HepG2 (cell line): ENCODE data around the gene SFXN5. TPM values are rescaled to one million over a fixed set of nuclear protein-coding genes. Genes with fewer than 3 reads are reported as not detected.

Source experiments
- ATAC-seq: fragments of 200-7000 bp; cut with Tn5 transposase; 3 replicates; pipeline ENCODE4 v1.9.1; 2020; ENCODE audit warnings: mild to moderate bottlenecking, moderate library complexity
- BruUV-seq: library from RNA; stranded (reverse); fragments of 400-500 nt; replicated peaks from 2 replicates; lab custom pipeline; 2021; lab: Mats Ljungman, UMichigan
- CTCF ChIA-PET: fragments of 300-600 bp; formaldehyde crosslinking; extraction: SDS; loops from one replicate; lab custom pipeline; 2021; ENCODE audit warnings: low total read pairs, inconsistent platforms, low intra/inter-chr PET ratio; lab: Yijun Ruan, JAX
- POLR2A ChIA-PET: fragments of 350-600 bp; sonication (Branson Sonifier 250); formaldehyde crosslinking; loops from one replicate; lab custom pipeline; 2020; ENCODE audit warnings: antibody characterized with exemption, inconsistent platforms; lab: Yijun Ruan, JAX
- DNase-seq: peaks from one replicate; pipeline ENCODE4 v3.0.0-alpha.2; 2015; ENCODE audit warnings: low spot score
- FAIRE-seq: peaks from 3 replicates; lab custom pipeline; 2011; peaks lifted over from hg19 to GRCh38; lab: Jason Lieb, UNC
- H2AFZ ChIP-seq: one replicate; pipeline ENCODE4 v1.6.1; 2011; ENCODE audit warnings: low read length, inconsistent platforms
- H3K27ac ChIP-seq: fragments of 300-600 bp; 3 replicates; pipeline ENCODE4 v1.8.0; 2011; ENCODE audit warnings: mixed run types, mild to moderate bottlenecking, mixed read lengths, low read length, inconsistent platforms; ENCODE audit not compliant: insufficient read depth; ENCODE audit errors: extremely low read length
- H3K27me3 ChIP-seq, 2 experiments: fragments of 200-600 bp in 1 of 2; 2 replicates in 1 of 2; 3 replicates in 1 of 2; pipeline versions ENCODE4 v1.6.0 to v1.8.0; 2011; ENCODE audit warnings: low read length in 2 of 2, mild to moderate bottlenecking in 2 of 2, moderate library complexity in 2 of 2, inconsistent platforms in 1 of 2; ENCODE audit not compliant: insufficient read depth in 2 of 2, control insufficient read depth in 1 of 2
- H3K36me3 ChIP-seq, 2 experiments: fragments of 200-600 bp in 1 of 2; replicated peaks in 1 of 2; 2 replicates in 1 of 2; 3 replicates in 1 of 2; pipeline versions ENCODE4 v1.5.1 to v1.8.0; 2011; ENCODE audit warnings: low read length in 2 of 2, inconsistent platforms in 1 of 2; ENCODE audit not compliant: insufficient read depth in 2 of 2, control insufficient read depth in 1 of 2
- H3K4me1 ChIP-seq: 2 replicates; pipeline ENCODE4 v1.5.1; 2012; ENCODE audit warnings: low read length, inconsistent platforms; ENCODE audit not compliant: insufficient read depth
- H3K4me2 ChIP-seq: 2 replicates; pipeline ENCODE4 v1.6.0; 2011; ENCODE audit warnings: low read depth, low read length, inconsistent platforms
- H3K4me3 ChIP-seq, 3 experiments: fragments of 200-600 bp in 1 of 3; sonication (generic), shearing (Covaris generic) in 1 of 3; replicated peaks in 1 of 3; 2 replicates each; pipeline ENCODE4 v1.5.1; 2011 to 2016; ENCODE audit warnings: low read length in 3 of 3, inconsistent platforms in 2 of 3, low read depth in 2 of 3, mild to moderate bottlenecking in 2 of 3, control low read depth in 1 of 3, mixed read lengths in 1 of 3; ENCODE audit not compliant: insufficient read depth in 1 of 3
- H3K79me2 ChIP-seq: one replicate; pipeline ENCODE4 v1.6.1; 2011; ENCODE audit warnings: low read length, inconsistent platforms; ENCODE audit not compliant: insufficient read depth
- H3K9ac ChIP-seq: 2 replicates; pipeline ENCODE4 v1.6.0; 2011; ENCODE audit warnings: mild to moderate bottlenecking, low read depth, low read length, inconsistent platforms; ENCODE audit not compliant: insufficient read depth
- H3K9me3 ChIP-seq: 2 replicates; pipeline ENCODE4 v1.5.1; 2012; ENCODE audit warnings: mild to moderate bottlenecking, low read length
- H4K20me1 ChIP-seq: 2 replicates; pipeline ENCODE4 v1.6.0; 2011; ENCODE audit warnings: inconsistent platforms, mild to moderate bottlenecking, low read length, moderate library complexity; ENCODE audit not compliant: insufficient read depth
- AHR ChIP-seq: IDR thresholded peaks from 2 replicates; pipeline ENCODE4 v1.6.1; 2018; ENCODE audit warnings: missing genetic modification reagents, missing compliant biosample characterization
- HNF4A ChIP-seq: sonication (generic); formaldehyde crosslinking; IDR thresholded peaks from 2 replicates; pipeline ENCODE4 v1.4.0; 2020; ENCODE audit warnings: missing genetic modification reagents
- HOXA7 ChIP-seq: sonication (generic); formaldehyde crosslinking; IDR thresholded peaks from 2 replicates; pipeline ENCODE4 v1.8.1; 2022; ENCODE audit warnings: mild to moderate bottlenecking, missing genetic modification reagents, moderate library complexity
- RARA ChIP-seq: IDR thresholded peaks from 2 replicates; pipeline ENCODE4 v1.6.1; 2016; ENCODE audit warnings: missing genetic modification reagents, missing compliant biosample characterization
- RXRA ChIP-seq: sonication (generic); formaldehyde crosslinking; IDR thresholded peaks from 2 replicates; pipeline ENCODE4 v1.5.1; 2020; ENCODE audit warnings: missing genetic modification reagents
- ZBTB38 ChIP-seq: sonication (generic); formaldehyde crosslinking; IDR thresholded peaks from 2 replicates; pipeline ENCODE4 v1.5.1; 2020; ENCODE audit warnings: mild to moderate bottlenecking, missing genetic modification reagents
- ZNF263 ChIP-seq: sonication (generic); formaldehyde crosslinking; IDR thresholded peaks from 2 replicates; pipeline ENCODE4 v1.4.0; 2020; ENCODE audit warnings: missing genetic modification reagents
- ZNF546 ChIP-seq: sonication (generic); formaldehyde crosslinking; conservative IDR thresholded peaks from 2 replicates; pipeline ENCODE4 v1.8.1; 2023; ENCODE audit warnings: mild to moderate bottlenecking, missing genetic modification reagents
- WGBS: methylation state at CpG from one replicate; pipeline ENCODE4 v1.1.6; 2017; ENCODE audit warnings: low lambda C conversion rate; 5-methylcytosine and 5-hydroxymethylcytosine counted together
- in situ Hi-C: cut with HindIII; loops from 2 replicates; pipeline ENCODE4 v1.10.0; 2017; ENCODE audit warnings: low pct_unique_long_range_greater_than_20kb; ENCODE audit not compliant: extremely low pct_ligation_motif_present
- intact Hi-C: fragments of 100-400 bp; cut with micrococcal nuclease; formaldehyde crosslinking; loops from one replicate; pipeline ENCODE4 v1.10.0; 2022; ENCODE audit not compliant: unreplicated experiment
- polyA plus RNA-seq, 8 experiments: library from polyadenylated mRNA; depleted of rRNA in 3 of 8; stranded (reverse) in 7 of 8; unstranded in 1 of 8; fragments of >200 nt; fragmentation: Illumina TruSeq in 4 of 8; extraction: Trizol in 4 of 8; gene quantifications; 2 replicates each; pipeline versions ENCODE4 v1.2.1 to v1.2.3, GENCODE V29; 2011 to 2016; ENCODE audit warnings: low read depth in 4 of 8, missing spikeins in 1 of 8, mixed read lengths in 1 of 8; ENCODE audit not compliant: insufficient read depth in 1 of 8
- total RNA-seq, 5 experiments: library from RNA; depleted of rRNA; stranded (reverse); fragments of >200 nt; fragmentation: Illumina TruSeq; extraction: Trizol; gene quantifications; 2 replicates each; pipeline ENCODE4 v1.2.3, GENCODE V29; 2016; ENCODE audit warnings: low read depth in 1 of 5
- TF ChIP-seq, protein P1 (sequence below): sonication (generic); formaldehyde crosslinking; IDR thresholded peaks from 2 replicates; pipeline ENCODE4 v1.4.0; 2020; ENCODE audit warnings: missing genetic modification reagents
- TF ChIP-seq, protein P2 (sequence below): sonication (generic); formaldehyde crosslinking; IDR thresholded peaks from 2 replicates; pipeline ENCODE4 v1.5.1; 2020; ENCODE audit warnings: mild to moderate bottlenecking, missing genetic modification reagents, moderate library complexity
- TF ChIP-seq, protein P3 (sequence below): sonication (generic); formaldehyde crosslinking; IDR thresholded peaks from 2 replicates; pipeline ENCODE4 v1.9.0; 2021; ENCODE audit warnings: mild to moderate bottlenecking, missing genetic modification reagents

SFXN5 gene
- total and polyA plus RNA-seq, 2 of the 13 experiments (the other 11 are each of a cell fraction or from before 2014, with no cell fraction given), result 34.9 to 37.4 TPM

DNA sequence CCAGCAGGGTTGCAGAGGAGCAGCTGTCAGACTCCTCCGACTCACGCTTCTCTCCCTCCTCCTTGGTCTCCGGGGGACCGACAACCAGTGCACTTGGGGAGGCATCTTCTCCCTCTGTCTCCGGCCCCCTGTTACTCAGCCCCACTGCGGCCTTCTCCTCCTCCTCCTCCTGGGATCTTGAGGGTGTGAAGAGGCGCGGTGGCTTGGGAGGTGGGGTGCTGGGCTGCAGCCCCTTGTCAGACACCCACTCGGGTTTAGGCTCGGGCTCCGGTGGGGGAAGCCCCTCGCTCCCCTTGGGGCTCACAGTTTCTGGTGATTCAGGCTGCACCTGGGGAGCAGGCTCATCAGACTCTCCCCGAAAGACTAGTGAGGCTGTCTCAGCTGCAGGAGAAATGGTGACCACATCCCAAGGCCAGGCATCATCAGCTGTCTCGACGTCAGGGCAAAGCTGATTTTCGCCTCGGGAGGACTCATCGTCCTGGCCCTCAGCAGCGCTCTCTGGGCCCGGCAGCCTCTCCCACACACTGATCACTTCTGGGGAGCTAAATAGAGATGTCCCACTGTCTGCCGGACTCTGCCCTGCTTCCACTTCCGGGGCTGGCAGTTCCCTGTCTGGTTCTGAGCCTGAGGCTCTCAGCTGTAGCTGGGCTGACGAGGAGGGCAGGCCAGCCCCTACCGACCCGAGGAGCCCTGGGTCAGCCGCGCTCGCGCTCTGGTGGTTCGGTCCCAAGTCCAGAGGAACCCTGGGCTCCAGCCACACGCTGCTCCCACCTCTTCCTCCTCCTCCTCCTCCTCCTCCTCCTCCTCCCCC, 9.0 kb upstream of the SFXN5 start:
- DNase-seq (no peak), FAIRE-seq (no peak), ATAC-seq (peak; percentile 20)
- no peak overlapping the region for H2AFZ ChIP-seq
- WGBS, result 91% methylated on average over 31 of the region's 31 CpGs
- CTCF ChIA-PET, result no interaction called here
- in situ Hi-C loops (no loop called here), intact Hi-C loops (no loop called here)
- peaks cover 6% of the 10 kb centered on the region for H3K79me2 ChIP-seq
- peaks cover 29 to 34% of the 10 kb centered on the region in 2 experiments for H3K36me3 ChIP-seq
- no TSS peak for BruUV-seq
- POLR2A ChIA-PET, result no interaction called here
- H3K4me1 ChIP-seq, result peaks cover 6% of the 10 kb centered on the region; the same call in 1 of the 2 replicates
- H3K27ac ChIP-seq, result peak overlapping the region; percentile 13
- H4K20me1 ChIP-seq, result peaks cover 14% of the 10 kb centered on the region; the same call in 1 of the 2 replicates
- no peaks in the 10 kb centered on the region for H3K9me3 ChIP-seq
- no peaks in the 10 kb centered on the region for H3K27me3 ChIP-seq
- no peak overlapping the region for H3K4me2 ChIP-seq
- no peak overlapping the region for H3K9ac ChIP-seq
- H3K4me3 ChIP-seq, result no peak overlapping the region
- TF ChIP-seq, protein P1, sequence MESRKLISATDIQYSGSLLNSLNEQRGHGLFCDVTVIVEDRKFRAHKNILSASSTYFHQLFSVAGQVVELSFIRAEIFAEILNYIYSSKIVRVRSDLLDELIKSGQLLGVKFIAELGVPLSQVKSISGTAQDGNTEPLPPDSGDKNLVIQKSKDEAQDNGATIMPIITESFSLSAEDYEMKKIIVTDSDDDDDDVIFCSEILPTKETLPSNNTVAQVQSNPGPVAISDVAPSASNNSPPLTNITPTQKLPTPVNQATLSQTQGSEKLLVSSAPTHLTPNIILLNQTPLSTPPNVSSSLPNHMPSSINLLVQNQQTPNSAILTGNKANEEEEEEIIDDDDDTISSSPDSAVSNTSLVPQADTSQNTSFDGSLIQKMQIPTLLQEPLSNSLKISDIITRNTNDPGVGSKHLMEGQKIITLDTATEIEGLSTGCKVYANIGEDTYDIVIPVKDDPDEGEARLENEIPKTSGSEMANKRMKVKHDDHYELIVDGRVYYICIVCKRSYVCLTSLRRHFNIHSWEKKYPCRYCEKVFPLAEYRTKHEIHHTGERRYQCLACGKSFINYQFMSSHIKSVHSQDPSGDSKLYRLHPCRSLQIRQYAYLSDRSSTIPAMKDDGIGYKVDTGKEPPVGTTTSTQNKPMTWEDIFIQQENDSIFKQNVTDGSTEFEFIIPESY (CRISPR knock-in tag), result peak; percentile 86
- TF ChIP-seq ZNF546 (no peak), HNF4A (peak; percentile 40; the same call in 1 of the 2 replicates), AHR (CRISPR knock-in tag) (no peak), ZNF263 (CRISPR knock-in tag) (peak; percentile 91), HOXA7 (no peak), RARA (CRISPR knock-in tag) (peak; percentile 46; the same call in 1 of the 2 replicates), RXRA (peak; percentile 57), ZBTB38 (CRISPR knock-in tag) (peak; percentile 64; the same call in 1 of the 2 replicates)
- TF ChIP-seq, protein P2, sequence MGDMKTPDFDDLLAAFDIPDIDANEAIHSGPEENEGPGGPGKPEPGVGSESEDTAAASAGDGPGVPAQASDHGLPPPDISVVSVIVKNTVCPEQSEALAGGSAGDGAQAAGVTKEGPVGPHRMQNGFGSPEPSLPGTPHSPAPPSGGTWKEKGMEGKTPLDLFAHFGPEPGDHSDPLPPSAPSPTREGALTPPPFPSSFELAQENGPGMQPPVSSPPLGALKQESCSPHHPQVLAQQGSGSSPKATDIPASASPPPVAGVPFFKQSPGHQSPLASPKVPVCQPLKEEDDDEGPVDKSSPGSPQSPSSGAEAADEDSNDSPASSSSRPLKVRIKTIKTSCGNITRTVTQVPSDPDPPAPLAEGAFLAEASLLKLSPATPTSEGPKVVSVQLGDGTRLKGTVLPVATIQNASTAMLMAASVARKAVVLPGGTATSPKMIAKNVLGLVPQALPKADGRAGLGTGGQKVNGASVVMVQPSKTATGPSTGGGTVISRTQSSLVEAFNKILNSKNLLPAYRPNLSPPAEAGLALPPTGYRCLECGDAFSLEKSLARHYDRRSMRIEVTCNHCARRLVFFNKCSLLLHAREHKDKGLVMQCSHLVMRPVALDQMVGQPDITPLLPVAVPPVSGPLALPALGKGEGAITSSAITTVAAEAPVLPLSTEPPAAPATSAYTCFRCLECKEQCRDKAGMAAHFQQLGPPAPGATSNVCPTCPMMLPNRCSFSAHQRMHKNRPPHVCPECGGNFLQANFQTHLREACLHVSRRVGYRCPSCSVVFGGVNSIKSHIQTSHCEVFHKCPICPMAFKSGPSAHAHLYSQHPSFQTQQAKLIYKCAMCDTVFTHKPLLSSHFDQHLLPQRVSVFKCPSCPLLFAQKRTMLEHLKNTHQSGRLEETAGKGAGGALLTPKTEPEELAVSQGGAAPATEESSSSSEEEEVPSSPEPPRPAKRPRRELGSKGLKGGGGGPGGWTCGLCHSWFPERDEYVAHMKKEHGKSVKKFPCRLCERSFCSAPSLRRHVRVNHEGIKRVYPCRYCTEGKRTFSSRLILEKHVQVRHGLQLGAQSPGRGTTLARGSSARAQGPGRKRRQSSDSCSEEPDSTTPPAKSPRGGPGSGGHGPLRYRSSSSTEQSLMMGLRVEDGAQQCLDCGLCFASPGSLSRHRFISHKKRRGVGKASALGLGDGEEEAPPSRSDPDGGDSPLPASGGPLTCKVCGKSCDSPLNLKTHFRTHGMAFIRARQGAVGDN, result peak; percentile 41
- TF ChIP-seq, protein P3, sequence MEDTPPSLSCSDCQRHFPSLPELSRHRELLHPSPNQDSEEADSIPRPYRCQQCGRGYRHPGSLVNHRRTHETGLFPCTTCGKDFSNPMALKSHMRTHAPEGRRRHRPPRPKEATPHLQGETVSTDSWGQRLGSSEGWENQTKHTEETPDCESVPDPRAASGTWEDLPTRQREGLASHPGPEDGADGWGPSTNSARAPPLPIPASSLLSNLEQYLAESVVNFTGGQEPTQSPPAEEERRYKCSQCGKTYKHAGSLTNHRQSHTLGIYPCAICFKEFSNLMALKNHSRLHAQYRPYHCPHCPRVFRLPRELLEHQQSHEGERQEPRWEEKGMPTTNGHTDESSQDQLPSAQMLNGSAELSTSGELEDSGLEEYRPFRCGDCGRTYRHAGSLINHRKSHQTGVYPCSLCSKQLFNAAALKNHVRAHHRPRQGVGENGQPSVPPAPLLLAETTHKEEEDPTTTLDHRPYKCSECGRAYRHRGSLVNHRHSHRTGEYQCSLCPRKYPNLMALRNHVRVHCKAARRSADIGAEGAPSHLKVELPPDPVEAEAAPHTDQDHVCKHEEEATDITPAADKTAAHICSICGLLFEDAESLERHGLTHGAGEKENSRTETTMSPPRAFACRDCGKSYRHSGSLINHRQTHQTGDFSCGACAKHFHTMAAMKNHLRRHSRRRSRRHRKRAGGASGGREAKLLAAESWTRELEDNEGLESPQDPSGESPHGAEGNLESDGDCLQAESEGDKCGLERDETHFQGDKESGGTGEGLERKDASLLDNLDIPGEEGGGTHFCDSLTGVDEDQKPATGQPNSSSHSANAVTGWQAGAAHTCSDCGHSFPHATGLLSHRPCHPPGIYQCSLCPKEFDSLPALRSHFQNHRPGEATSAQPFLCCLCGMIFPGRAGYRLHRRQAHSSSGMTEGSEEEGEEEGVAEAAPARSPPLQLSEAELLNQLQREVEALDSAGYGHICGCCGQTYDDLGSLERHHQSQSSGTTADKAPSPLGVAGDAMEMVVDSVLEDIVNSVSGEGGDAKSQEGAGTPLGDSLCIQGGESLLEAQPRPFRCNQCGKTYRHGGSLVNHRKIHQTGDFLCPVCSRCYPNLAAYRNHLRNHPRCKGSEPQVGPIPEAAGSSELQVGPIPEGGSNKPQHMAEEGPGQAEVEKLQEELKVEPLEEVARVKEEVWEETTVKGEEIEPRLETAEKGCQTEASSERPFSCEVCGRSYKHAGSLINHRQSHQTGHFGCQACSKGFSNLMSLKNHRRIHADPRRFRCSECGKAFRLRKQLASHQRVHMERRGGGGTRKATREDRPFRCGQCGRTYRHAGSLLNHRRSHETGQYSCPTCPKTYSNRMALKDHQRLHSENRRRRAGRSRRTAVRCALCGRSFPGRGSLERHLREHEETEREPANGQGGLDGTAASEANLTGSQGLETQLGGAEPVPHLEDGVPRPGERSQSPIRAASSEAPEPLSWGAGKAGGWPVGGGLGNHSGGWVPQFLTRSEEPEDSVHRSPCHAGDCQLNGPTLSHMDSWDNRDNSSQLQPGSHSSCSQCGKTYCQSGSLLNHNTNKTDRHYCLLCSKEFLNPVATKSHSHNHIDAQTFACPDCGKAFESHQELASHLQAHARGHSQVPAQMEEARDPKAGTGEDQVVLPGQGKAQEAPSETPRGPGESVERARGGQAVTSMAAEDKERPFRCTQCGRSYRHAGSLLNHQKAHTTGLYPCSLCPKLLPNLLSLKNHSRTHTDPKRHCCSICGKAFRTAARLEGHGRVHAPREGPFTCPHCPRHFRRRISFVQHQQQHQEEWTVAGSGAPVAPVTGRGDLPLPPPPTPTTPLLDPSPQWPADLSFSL (CRISPR knock-in tag), result no peak
